Measurements from ENCODE around the gene AIRE.

GRCh38 chr21:44288251-44289110 is 2.8 kb downstream of the AIRE start:
- TF ChIP-seq POLR2A (IDR thresholded peaks at IDR 0.05; ENCODE audit: low read length) (no peak), GATA1 (IDR thresholded peaks at IDR 0.05; ENCODE audit: low read depth, low read length) (no peak)
